Measurements from ENCODE around the gene TULP4. TPM values are rescaled to one million over a fixed set of nuclear protein-coding genes. Genes with fewer than 3 reads are reported as not detected.
A peak's percentile ranks its signal among the peaks of the same experiment; 100 is the strongest.

The TULP4 gene
- polyA plus RNA-seq, 1 experiment = 8.0 TPM

DNA sequence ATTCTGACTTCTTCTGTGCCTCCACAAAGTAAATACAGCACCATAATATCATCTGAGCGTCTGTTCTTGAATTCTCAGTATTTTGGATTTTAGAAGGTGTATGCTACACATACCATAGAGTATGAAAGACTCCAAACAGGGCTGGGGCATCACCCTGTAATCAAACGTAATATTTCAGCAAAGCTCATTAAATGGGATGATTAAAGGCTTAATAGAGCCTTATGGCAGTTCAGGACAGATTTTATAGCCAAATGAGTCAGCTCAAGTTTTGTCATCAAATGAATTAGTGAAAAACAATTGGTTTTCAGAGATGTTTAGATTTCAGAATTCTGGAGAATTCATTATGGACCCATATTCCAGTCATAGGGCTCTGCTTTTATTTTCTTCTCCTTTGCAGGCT, 68.9 kb downstream of the TULP4 start:
- peak; percentile 24 for DNase-seq (ENCODE audit: low read depth)
- ChIA-PET POLR2A (no interaction called here), CTCF (no interaction called here)
- H3K27me3 ChIP-seq (ENCODE audit: control insufficient read depth, insufficient read depth, low read length) = no peaks in the 10 kb centered on the region
- no peaks in the 10 kb centered on the region for H3K36me3 ChIP-seq (ENCODE audit: control insufficient read depth, insufficient read depth, low read length)
- no peak for TF ChIP-seq CTCF (IDR thresholded peaks at IDR 0.05; ENCODE audit: insufficient read depth, low read depth, low read length)
- no peak overlapping the region for H3K4me3 ChIP-seq (ENCODE audit: low read depth, low read length)

DNA sequence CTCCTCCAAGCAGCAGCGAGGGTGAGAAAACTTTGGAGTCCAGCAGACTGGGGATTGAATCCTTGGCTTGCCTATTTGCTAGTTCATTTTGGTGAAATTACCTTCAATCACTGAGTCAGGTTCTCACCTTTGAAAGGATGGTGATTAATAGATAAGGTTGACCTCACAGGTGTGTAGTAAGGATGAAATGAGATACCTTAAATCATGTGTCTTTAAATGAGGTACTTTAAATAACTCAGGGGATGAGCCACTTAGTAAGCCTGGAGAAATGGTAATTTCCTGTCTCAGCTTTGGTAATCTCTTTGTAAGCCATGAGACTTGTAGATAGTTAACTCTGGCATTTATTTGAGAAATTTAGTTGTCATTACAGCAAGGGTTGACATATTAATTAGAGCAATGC, 70.2 kb downstream of the TULP4 start:
- CTCF ChIA-PET = interaction anchor here (1.6 kb wide), 1 partner anchor 223 kb away, joined by 3 read pairs; no protein-coding TSS in a partner anchor

DNA sequence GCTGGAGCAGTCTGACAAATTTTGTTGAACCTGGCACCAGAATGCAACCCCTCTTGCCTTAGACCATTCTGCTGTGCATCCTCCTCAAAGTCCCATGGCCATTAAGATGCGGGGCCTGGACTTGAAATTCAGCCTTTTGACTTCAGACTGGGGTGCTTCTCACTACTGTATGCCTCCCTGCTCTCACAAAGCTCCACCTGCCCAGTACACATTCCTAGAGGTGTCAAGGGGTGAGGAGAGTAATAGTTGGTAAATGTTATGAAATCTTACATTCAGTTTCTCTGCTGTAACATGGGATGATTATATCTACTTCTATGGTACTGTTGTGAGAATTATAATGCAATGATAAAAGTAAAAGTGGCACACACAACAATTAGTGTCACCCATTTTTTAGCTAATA, 70.8 kb downstream of the TULP4 start:
- Histone ChIP-seq H3K4me3 (ENCODE audit: low read depth, low read length) (no peak overlapping the region), H3K27me3 (ENCODE audit: control insufficient read depth, insufficient read depth, low read length) (no peaks in the 10 kb centered on the region), H3K36me3 (ENCODE audit: control insufficient read depth, insufficient read depth, low read length) (no peaks in the 10 kb centered on the region)
- TF ChIP-seq CTCF (IDR thresholded peaks at IDR 0.05; ENCODE audit: insufficient read depth, low read depth, low read length) = no peak
- DNase-seq (ENCODE audit: low read depth) = no peak
- POLR2A ChIA-PET = no interaction called here
- CTCF ChIA-PET = interaction anchor here (1.6 kb wide), 1 partner anchor 222 kb away, joined by 3 read pairs; no protein-coding TSS in a partner anchor

More for the DNA sequence above, 70.2 kb downstream of the TULP4 start:
- POLR2A ChIA-PET = no interaction called here
- no peak for TF ChIP-seq CTCF (IDR thresholded peaks at IDR 0.05; ENCODE audit: insufficient read depth, low read depth, low read length)
- no peak for DNase-seq (ENCODE audit: low read depth)
- H3K4me3 ChIP-seq (ENCODE audit: low read depth, low read length) = no peak overlapping the region
- H3K27me3 ChIP-seq (ENCODE audit: control insufficient read depth, insufficient read depth, low read length) = no peaks in the 10 kb centered on the region
- H3K36me3 ChIP-seq (ENCODE audit: control insufficient read depth, insufficient read depth, low read length) = no peaks in the 10 kb centered on the region

- Histone ChIP-seq H3K27me3 (ENCODE audit: control insufficient read depth, insufficient read depth, low read length) (no peaks in the 10 kb centered on the region), H3K36me3 (ENCODE audit: control insufficient read depth, insufficient read depth, low read length) (no peaks in the 10 kb centered on the region), H3K4me3 (ENCODE audit: low read depth, low read length) (no peak overlapping the region)
- no peak for TF ChIP-seq CTCF (IDR thresholded peaks at IDR 0.05; ENCODE audit: insufficient read depth, low read depth, low read length)
- POLR2A ChIA-PET = no interaction called here
- CTCF ChIA-PET = interaction anchor here (1.6 kb wide), 1 partner anchor 222 kb away, joined by 3 read pairs; no protein-coding TSS in a partner anchor
- DNase-seq (ENCODE audit: low read depth) = no peak
Observed at GRCh38 chr6:158383542-158383941, 71.3 kb downstream of the TULP4 start.

DNA sequence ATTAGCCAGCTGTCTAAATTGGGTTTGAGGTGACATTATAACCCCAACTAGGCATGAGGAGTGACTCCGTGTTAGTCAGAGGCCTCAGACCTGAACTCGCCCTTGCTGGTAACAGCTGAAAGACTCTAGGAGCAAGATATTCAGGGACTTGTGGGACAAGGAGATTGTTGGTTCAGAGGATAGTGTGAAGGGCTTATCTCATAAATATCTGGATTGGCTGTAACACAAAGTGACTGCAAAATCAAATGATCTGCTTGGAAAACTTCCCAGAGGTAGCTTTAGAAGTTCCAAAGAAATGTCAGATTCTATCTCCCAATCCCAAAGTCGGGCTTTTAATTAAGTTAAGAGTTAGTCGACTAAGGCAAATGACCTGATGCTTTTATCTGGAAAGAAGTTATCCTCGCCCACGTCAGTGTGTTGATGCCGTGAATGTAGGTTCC, 72.4 kb downstream of the TULP4 start:
- DNase-seq (ENCODE audit: low read depth) = no peak
- Histone ChIP-seq H3K27me3 (ENCODE audit: control insufficient read depth, insufficient read depth, low read length) (no peaks in the 10 kb centered on the region), H3K36me3 (ENCODE audit: control insufficient read depth, insufficient read depth, low read length) (no peaks in the 10 kb centered on the region), H3K4me3 (ENCODE audit: low read depth, low read length) (no peak overlapping the region)
- TF ChIP-seq CTCF (IDR thresholded peaks at IDR 0.05; ENCODE audit: insufficient read depth, low read depth, low read length) = no peak
- ChIA-PET CTCF (interaction anchor here (1.0 kb wide), 2 partner anchors 9 to 21 kb away, joined by 3 read pairs; no protein-coding TSS in a partner anchor), POLR2A (interaction anchor here (1.0 kb wide), 1 partner anchor 18 kb away, joined by 3 read pairs; no protein-coding TSS in a partner anchor)

All from BJ (cell line).